Heart right ventricle (tissue), 16 donors: ENCODE results near the gene NCSTN. TPM values are rescaled to one million over a fixed set of nuclear protein-coding genes. Genes with fewer than 3 reads are reported as not detected.

Source experiments
- ATAC-seq, 8 donors: fragments of 200-7000 bp; cut with Tn5 transposase; one replicate each; pipeline ENCODE4 v1.9.1; 2020; ENCODE audit warnings: mild to moderate bottlenecking in 8 of 8, moderate library complexity in 8 of 8, moderate number of reproducible peaks in 1 of 8
- DNase-seq, 2 donors: peaks; one replicate each; pipeline ENCODE4 v3.0.0-alpha.2; 2020
- H3K27ac ChIP-seq, 10 donors: fragments of 200-600 bp; sonication (generic) in 2 of 10; one replicate each; pipeline versions ENCODE4 v1.5.0 to v1.8.0; 2020 to 2022; ENCODE audit warnings: mild to moderate bottlenecking in 3 of 10
- H3K27me3 ChIP-seq, 7 donors: fragments of 200-600 bp; one replicate each; pipeline ENCODE4 v1.8.0; 2021 to 2022; ENCODE audit warnings: mild to moderate bottlenecking in 2 of 7
- H3K36me3 ChIP-seq, 9 donors: fragments of 200-600 bp; sonication (generic) in 1 of 9; one replicate each; pipeline versions ENCODE4 v1.5.0 to v1.8.0; 2020 to 2022; ENCODE audit warnings: mild to moderate bottlenecking in 2 of 9
- H3K4me1 ChIP-seq, 9 donors: fragments of 200-600 bp; sonication (generic) in 1 of 9; one replicate each; pipeline versions ENCODE4 v1.5.0 to v1.8.0; 2020 to 2022; ENCODE audit warnings: mild to moderate bottlenecking in 4 of 9
- H3K4me3 ChIP-seq, 10 donors: fragments of 200-600 bp; sonication (generic) in 2 of 10; one replicate each; pipeline versions ENCODE4 v1.5.0 to v1.8.0; 2020 to 2022; ENCODE audit warnings: mild to moderate bottlenecking in 7 of 10, moderate library complexity in 2 of 10
- H3K9me3 ChIP-seq, 11 donors: fragments of 200-600 bp in 10 of 11; sonication (generic) in 2 of 11; one replicate each; pipeline versions ENCODE4 v1.5.0 to v1.8.0; 2013 to 2022; ENCODE audit warnings: mild to moderate bottlenecking in 2 of 11, control low read depth in 1 of 11, moderate library complexity in 1 of 11
- WGBS, 2 donors: extraction: QIAGEN DNeasy Blood & Tissue Kit; methylation state at CpG; one replicate each; pipeline ENCODE4 v1.1.7; 2013; ENCODE audit warnings: inconsistent platforms in 1 of 2; 5-methylcytosine and 5-hydroxymethylcytosine counted together
- intact Hi-C, 10 donors: fragments of 100-400 bp; cut with DNase I; formaldehyde crosslinking; loops; one replicate each; pipeline versions ENCODE4 v1.11.1 to v1.14.2; 2022
- polyA plus RNA-seq, 2 donors: library from polyadenylated mRNA; stranded (reverse); fragments of 200-250 nt; gene quantifications; one replicate each; pipeline ENCODE4 v1.2.3, GENCODE V29; 2013
- total RNA-seq, 10 donors: library from RNA; stranded (reverse); fragmentation: NEBNext Ultra II Directional in 3 of 10; extraction: Animal tissue kit (Norgen Biotek cat#: 25700) in 3 of 10; gene quantifications; one replicate each; pipeline versions ENCODE4 v1.2.1 to v1.2.4, GENCODE V29; 2021 to 2023
- TF ChIP-seq, protein P1 (sequence below), 9 donors: fragments of 200-600 bp; sonication (generic) in 2 of 9; IDR thresholded peaks; one replicate each; pipeline versions ENCODE4 v1.5.0 to v1.8.0; 2021 to 2022; ENCODE audit warnings: antibody characterized with exemption in 9 of 9, mild to moderate bottlenecking in 5 of 9, moderate library complexity in 1 of 9
- donor health status: Arrhythmogenic right ventricular cardiomyopathy.
- donor health status: ischemic (EF 13 %, LVEDD 7.1; RV severe dilation, severe dysfunction).
- donor health status: healthy with polysubstance abuse.
- donor health status: DM: no; HTN: yes; CAD: no.
- donor health status: DM: no; HTN: no; CAD: no.
- donor health status: ischemic (EF 25% LVEDD 6.9; RV normal size, moderate dysfunction).
- donor health status: ischemic (EF 25% LVEDD 5.7; RV mildly dilated, moderate dysfunction).
- donor health status: healthy.
- donor health status: DM: yes; HTN: yes; CAD: no.
- donor health status: Ischemic cardiomyopathy.
- donor health status: ischemic (EF 35%, LVEDD 5.7; RV mildly dilated, moderate dysfunction).
- donor health status: nonischemic (EF 11% LVEDD 7.7; RV severe dilation, severe dysfunction).
- donor health status: DM: yes; HTN: yes; CAD: no.
- donor health status: PGD.
- donor health status: ischemic (EF 29% LVEDD 5.4; RV normal size, mild dysfunction).
- donor health status: nonischemic (EF 23%, LVEDD 6.1; RV moderate dilation, normal function).

The NCSTN gene
- total and polyA plus RNA-seq, 12 donors: 40.2 to 87.9 (median 70.2) TPM

- no peak overlapping the region for H3K27ac ChIP-seq
- H3K36me3 ChIP-seq: peaks cover 3 to 100% (median 80%) of the 10 kb centered on the region in 9 donors
- H3K4me1 ChIP-seq: peaks cover 0 to 3% (median 0%) of the 10 kb centered on the region in 9 donors
- DNase-seq (no peak), ATAC-seq (no peak)
- intact Hi-C loops: no loop called here
- peaks cover 0 to 14% (median 0%) of the 10 kb centered on the region in 11 donors for H3K9me3 ChIP-seq
- TF ChIP-seq, protein P1, sequence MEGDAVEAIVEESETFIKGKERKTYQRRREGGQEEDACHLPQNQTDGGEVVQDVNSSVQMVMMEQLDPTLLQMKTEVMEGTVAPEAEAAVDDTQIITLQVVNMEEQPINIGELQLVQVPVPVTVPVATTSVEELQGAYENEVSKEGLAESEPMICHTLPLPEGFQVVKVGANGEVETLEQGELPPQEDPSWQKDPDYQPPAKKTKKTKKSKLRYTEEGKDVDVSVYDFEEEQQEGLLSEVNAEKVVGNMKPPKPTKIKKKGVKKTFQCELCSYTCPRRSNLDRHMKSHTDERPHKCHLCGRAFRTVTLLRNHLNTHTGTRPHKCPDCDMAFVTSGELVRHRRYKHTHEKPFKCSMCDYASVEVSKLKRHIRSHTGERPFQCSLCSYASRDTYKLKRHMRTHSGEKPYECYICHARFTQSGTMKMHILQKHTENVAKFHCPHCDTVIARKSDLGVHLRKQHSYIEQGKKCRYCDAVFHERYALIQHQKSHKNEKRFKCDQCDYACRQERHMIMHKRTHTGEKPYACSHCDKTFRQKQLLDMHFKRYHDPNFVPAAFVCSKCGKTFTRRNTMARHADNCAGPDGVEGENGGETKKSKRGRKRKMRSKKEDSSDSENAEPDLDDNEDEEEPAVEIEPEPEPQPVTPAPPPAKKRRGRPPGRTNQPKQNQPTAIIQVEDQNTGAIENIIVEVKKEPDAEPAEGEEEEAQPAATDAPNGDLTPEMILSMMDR (IDR thresholded peaks at IDR 0.05): no peak
- H3K4me3 ChIP-seq: no peak overlapping the region
- H3K27me3 ChIP-seq: no peaks in the 10 kb centered on the region
- 79 to 82% methylated on average over 2 of the region's 2 CpGs for WGBS, 2 donors
These were observed 27.8 kb upstream of the NCSTN start for GRCh38 chr1:160315359-160315758.

- H3K9me3 ChIP-seq: no peaks in the 10 kb centered on the region
- DNase-seq: no peak
- no peaks in the 10 kb centered on the region for H3K27me3 ChIP-seq
- H3K4me3 ChIP-seq: no peak overlapping the region
- intact Hi-C loops: no loop called here
- H3K4me1 ChIP-seq: peaks cover 0 to 10% (median 0%) of the 10 kb centered on the region in 9 donors
- WGBS, 2 donors: 97 to 98% methylated on average over 6 of the region's 6 CpGs
- H3K36me3 ChIP-seq: peaks cover 0 to 100% (median 62%) of the 10 kb centered on the region in 9 donors
- no peak overlapping the region for H3K27ac ChIP-seq
- TF ChIP-seq, protein P1 (IDR thresholded peaks at IDR 0.05): no peak
- no peak for ATAC-seq
These were observed 20.4 kb upstream of the NCSTN start for GRCh38 chr1:160322831-160323230.

GRCh38 chr1:160325252-160325651, 17.9 kb upstream of the NCSTN start:
- 95% methylated on average over 4 of the region's 4 CpGs for WGBS, 2 donors
- TF ChIP-seq, protein P1 (IDR thresholded peaks at IDR 0.05): no peak
- Histone ChIP-seq H3K4me3 (no peak overlapping the region), H3K4me1 (peaks cover 0 to 10% (median 0%) of the 10 kb centered on the region in 9 donors), H3K27me3 (no peaks in the 10 kb centered on the region), H3K36me3 (peaks cover 0 to 100% (median 62%) of the 10 kb centered on the region in 9 donors), H3K9me3 (no peaks in the 10 kb centered on the region), H3K27ac (no peak overlapping the region)
- intact Hi-C loops: loop anchor here in 1 of 10 donors (5.0 kb wide), 1 partner anchor 33 kb away; no protein-coding TSS in a partner anchor
- DNase-seq (no peak), ATAC-seq (no peak)

GRCh38 chr1:160326418-160326817, 16.8 kb upstream of the NCSTN start:
- Histone ChIP-seq H3K4me3 (no peak overlapping the region), H3K36me3 (peaks cover 0 to 100% (median 74%) of the 10 kb centered on the region in 9 donors), H3K27ac (no peak overlapping the region), H3K27me3 (no peaks in the 10 kb centered on the region), H3K4me1 (peaks cover 0 to 10% (median 0%) of the 10 kb centered on the region in 9 donors), H3K9me3 (no peaks in the 10 kb centered on the region)
- TF ChIP-seq, protein P1 (IDR thresholded peaks at IDR 0.05): no peak
- intact Hi-C loops: loop anchor here in 1 of 10 donors (5.0 kb wide), 1 partner anchor 34 kb away; no protein-coding TSS in a partner anchor
- DNase-seq: no peak
- 80% methylated on average over 5 of the region's 5 CpGs for WGBS, 2 donors
- no peak for ATAC-seq
